ENCODE measurements around the gene HDGFL3.

DNA sequence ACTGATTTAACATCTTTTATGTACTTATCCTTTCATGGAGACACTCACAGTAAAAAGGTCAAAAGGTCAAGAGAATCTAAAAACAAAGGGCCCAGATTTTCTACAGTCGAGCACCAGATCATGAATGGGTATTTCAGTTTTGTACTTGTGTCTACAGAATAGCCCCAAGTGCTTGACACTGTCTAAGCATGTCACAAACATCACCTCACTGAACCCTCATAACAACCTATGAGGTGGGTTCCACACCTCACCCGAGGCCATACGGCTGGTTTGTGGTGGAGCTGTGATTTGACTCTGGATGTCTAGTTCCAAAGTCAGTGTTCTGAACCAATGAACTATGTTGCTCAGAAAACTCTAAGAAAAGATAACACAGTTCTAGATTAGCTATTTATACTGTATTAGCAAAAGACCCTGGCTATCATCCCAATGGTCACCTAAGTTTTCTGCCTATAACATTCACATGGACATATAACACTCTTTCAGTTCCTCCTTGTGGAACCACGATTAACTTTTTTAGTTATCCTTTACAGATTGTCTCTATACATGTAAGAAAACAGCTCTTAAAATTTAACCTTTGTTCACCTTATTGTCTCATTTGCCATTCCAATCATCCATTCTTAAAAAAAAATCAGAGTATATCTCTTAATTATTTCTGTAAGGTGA lies 74.6 kb downstream of the HDGFL3 start:
- TF ChIP-seq, protein P1, sequence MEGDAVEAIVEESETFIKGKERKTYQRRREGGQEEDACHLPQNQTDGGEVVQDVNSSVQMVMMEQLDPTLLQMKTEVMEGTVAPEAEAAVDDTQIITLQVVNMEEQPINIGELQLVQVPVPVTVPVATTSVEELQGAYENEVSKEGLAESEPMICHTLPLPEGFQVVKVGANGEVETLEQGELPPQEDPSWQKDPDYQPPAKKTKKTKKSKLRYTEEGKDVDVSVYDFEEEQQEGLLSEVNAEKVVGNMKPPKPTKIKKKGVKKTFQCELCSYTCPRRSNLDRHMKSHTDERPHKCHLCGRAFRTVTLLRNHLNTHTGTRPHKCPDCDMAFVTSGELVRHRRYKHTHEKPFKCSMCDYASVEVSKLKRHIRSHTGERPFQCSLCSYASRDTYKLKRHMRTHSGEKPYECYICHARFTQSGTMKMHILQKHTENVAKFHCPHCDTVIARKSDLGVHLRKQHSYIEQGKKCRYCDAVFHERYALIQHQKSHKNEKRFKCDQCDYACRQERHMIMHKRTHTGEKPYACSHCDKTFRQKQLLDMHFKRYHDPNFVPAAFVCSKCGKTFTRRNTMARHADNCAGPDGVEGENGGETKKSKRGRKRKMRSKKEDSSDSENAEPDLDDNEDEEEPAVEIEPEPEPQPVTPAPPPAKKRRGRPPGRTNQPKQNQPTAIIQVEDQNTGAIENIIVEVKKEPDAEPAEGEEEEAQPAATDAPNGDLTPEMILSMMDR (IDR thresholded peaks at IDR 0.05; ENCODE audit: extremely low read depth in 1 of 2, insufficient read depth in 1 of 2, low read depth in 1 of 2, low read length in 2 of 2), result no peak
- TF ChIP-seq POLR2A (IDR thresholded peaks at IDR 0.05; ENCODE audit: low read depth, low read length) (no peak), JUN (IDR thresholded peaks at IDR 0.05; ENCODE audit: borderline replicate concordance, insufficient read depth, insufficient read length, low read depth) (no peak), MYC (IDR thresholded peaks at IDR 0.05; ENCODE audit: low read depth, low read length) (no peak), POLR2AphosphoS5 (IDR thresholded peaks at IDR 0.05; ENCODE audit: insufficient read depth, low read depth, low read length) (no peak), EZH2 (IDR thresholded peaks at IDR 0.05; ENCODE audit: borderline replicate concordance, low read depth, low read length, severe bottlenecking) (no peak), GATA2 (IDR thresholded peaks at IDR 0.05; ENCODE audit: insufficient read depth, insufficient read length, low read depth, low read length) (no peak), FOS (IDR thresholded peaks at IDR 0.05; ENCODE audit: borderline replicate concordance, insufficient read depth, low read length) (no peak)
- TF ChIP-seq, protein P2, sequence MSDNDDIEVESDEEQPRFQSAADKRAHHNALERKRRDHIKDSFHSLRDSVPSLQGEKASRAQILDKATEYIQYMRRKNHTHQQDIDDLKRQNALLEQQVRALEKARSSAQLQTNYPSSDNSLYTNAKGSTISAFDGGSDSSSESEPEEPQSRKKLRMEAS (IDR thresholded peaks at IDR 0.05; ENCODE audit: insufficient read depth, insufficient read length), result no peak

Measured in endothelial cell of umbilical vein (primary cell).